ENCODE data around the gene RGMA.
"Not testable (repeated sequence)": the region's sequence is repeated elsewhere in the genome, so short reads cannot be mapped to it uniquely, and the experiment has no call there.

Gene RGMA

DNA sequence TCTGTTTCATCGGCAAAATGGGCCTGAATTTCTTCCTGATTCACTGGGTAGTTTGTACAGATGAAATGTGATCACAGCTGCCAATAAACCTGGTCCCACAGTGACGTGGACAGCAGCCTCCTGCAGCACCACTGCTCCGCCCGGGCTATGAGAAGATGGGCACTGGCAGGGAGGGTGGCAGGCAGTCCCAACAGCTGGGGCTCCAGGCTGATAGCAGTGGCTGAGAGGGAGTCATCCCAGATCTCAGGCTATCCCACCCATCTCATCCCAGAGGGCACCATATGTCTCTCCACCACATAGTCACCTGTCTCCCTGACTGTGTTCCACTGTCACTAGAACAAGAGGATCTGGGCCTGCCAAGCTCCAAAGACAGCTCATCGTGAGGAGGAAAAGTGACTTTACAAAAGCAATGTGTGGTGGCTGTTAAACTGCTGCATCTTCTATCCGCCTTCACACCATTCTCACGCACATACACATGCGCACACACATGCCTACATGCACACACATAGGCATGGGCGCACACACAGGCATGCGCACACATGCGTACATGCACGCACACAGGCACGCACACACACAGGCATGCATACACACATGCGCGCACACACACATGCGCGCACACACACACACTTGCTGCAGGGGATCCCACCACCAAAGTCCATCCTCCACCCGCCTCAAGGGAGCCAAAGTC lies 46.2 kb downstream of the RGMA start:
- Histone ChIP-seq H3K4me3 (ENCODE audit: low read depth, low read length) (no peak overlapping the region), H3K36me3 (replicated peaks) (no peaks in the 10 kb centered on the region), H3K27ac (no peak overlapping the region), H3K27me3 (replicated peaks) (no peaks in the 10 kb centered on the region)
- TF ChIP-seq CTCF (IDR thresholded peaks at IDR 0.05; ENCODE audit: low read depth, low read length, missing control alignments) = no peak
- in situ Hi-C loops (cut with HindIII; ENCODE audit: low pct_ligation_motif_present, low sequenced_read_pairs) = no loop called here
- no peak for DNase-seq

GRCh38 chr15:93042211-93042610 lies 46.8 kb downstream of the RGMA start:
- H3K36me3 ChIP-seq (replicated peaks) = no peaks in the 10 kb centered on the region
- no peak overlapping the region for H3K27ac ChIP-seq
- no peak for TF ChIP-seq CTCF (IDR thresholded peaks at IDR 0.05; ENCODE audit: low read depth, low read length, missing control alignments)
- no peak overlapping the region for H3K4me3 ChIP-seq (ENCODE audit: low read depth, low read length)
- in situ Hi-C loops (cut with HindIII; ENCODE audit: low pct_ligation_motif_present, low sequenced_read_pairs) = no loop called here
- H3K27me3 ChIP-seq (replicated peaks) = no peaks in the 10 kb centered on the region
- DNase-seq = no peak

DNA sequence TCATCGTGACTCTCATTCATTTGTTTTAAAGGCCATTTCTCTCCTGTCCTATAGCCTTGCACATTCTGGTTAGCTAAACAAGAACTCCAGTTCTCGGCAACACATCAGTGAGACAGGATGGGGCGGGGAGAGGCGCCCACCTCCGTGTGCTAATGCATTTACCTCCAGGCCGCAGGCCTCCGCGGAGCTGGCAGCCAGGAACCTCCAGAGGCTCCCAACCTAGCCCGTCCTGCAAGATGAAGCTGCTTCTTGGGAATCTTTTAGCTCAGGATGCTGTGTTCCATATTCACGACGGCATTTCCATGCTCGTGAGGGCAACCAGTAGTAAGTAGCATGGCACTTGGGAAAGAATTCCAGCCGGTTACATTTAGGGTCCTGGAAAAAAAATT lies 47.9 kb downstream of the RGMA start:
- no peak for DNase-seq
- no peaks in the 10 kb centered on the region for H3K36me3 ChIP-seq (replicated peaks)
- H3K4me3 ChIP-seq (ENCODE audit: low read depth, low read length) = no peak overlapping the region
- in situ Hi-C loops (cut with HindIII; ENCODE audit: low pct_ligation_motif_present, low sequenced_read_pairs) = no loop called here
- no peak overlapping the region for H3K27ac ChIP-seq
- H3K27me3 ChIP-seq (replicated peaks) = no peaks in the 10 kb centered on the region
- no peak for TF ChIP-seq CTCF (IDR thresholded peaks at IDR 0.05; ENCODE audit: low read depth, low read length, missing control alignments)

DNA sequence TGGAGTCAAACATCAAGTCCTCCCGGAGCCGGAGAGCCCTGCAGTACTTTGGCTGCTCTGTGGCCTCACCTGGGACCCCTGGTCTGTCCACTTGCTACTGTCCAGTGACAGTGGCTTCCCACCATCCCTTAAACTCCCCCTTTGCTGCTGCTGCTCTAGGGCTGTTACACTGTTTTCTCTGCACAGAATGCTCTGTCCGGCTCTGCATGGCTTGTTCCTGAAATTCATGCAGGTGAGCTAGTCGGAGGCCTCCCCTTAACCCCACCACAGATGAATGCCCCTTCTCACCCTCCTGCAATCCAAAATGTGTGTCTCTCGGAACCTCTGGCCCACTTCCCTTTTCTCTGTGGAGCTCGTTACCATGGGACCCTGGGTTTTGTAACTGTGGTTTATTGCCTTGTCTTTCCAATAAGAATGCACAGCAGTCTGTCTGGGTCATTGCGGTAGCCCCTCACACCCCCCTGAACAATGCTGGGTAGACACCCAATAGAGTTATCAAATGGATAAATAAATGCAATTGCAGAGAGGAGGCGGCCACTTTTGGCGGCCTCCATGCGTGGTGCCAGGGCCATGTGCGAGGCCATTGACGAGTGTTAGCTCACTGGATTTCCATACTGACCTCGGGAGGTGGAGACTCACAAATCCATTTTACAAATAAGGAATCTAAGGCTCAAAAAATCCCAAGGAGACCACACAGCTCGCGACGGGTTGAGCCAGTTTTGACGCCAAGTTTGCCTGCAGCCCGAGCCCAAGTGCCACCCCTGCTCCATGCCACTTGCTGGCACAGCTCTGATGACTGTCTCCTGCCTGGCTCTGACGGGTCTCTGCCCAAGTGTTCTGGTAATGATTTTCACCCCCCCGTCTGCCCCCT lies 48.5 kb downstream of the RGMA start:
- no peak for DNase-seq
- no peak overlapping the region for H3K4me3 ChIP-seq (ENCODE audit: low read depth, low read length)
- no peak overlapping the region for H3K27ac ChIP-seq
- no peaks in the 10 kb centered on the region for H3K36me3 ChIP-seq (replicated peaks)
- no peaks in the 10 kb centered on the region for H3K27me3 ChIP-seq (replicated peaks)
- in situ Hi-C loops (cut with HindIII; ENCODE audit: low pct_ligation_motif_present, low sequenced_read_pairs) = no loop called here
- TF ChIP-seq CTCF (IDR thresholded peaks at IDR 0.05; ENCODE audit: low read depth, low read length, missing control alignments) = no peak

DNA sequence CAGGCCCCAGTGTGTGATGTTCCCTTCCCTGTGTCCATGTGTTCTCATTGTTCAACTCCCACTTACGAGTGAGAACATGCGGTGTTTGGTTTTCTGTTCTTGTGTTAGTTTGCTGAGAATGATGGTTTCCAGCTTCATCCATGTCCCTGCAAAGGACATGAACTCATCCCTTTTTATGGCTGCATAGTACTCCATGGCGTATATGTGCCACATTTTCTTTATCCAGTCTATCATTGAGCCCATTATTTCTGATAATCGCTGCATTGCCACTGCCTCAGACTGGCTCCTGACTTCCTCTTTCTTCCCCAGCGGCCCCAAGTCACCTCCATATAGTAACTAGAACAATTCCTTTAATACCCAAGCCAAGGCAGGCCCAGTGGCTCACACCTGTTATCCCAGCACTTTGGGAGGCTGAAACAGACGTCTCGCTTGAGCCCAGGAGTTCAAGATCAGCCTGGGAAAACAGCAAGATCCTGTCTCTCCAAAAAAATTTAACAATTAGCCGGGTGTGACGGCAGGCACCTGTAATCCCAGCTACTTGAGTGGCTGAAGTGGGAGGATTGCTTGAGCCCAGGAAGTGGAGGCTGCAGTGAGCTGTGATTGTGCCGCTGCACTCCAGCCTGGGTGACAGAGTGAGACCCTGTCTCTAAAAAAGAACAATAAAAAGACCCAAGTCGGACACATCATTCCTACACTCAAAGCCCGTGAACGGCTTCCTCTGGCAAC lies 49.3 kb downstream of the RGMA start:
- H3K27ac ChIP-seq; DNase-seq; in situ Hi-C loops (cut with HindIII; ENCODE audit: low pct_ligation_motif_present, low sequenced_read_pairs); H3K4me3 ChIP-seq (ENCODE audit: low read depth, low read length); H3K27me3 ChIP-seq (replicated peaks); H3K36me3 ChIP-seq (replicated peaks): not testable (repeated sequence)
